Measurements from ENCODE around the gene NIPBL. TPM values are rescaled to one million over a fixed set of nuclear protein-coding genes. Genes with fewer than 3 reads are reported as not detected.
"Not testable (repeated sequence)": the region's sequence is repeated elsewhere in the genome, so short reads cannot be mapped to it uniquely, and the experiment has no call there.

Gene NIPBL
- total RNA-seq, 1 donor from 2014 or later, result 67.3 TPM

DNA sequence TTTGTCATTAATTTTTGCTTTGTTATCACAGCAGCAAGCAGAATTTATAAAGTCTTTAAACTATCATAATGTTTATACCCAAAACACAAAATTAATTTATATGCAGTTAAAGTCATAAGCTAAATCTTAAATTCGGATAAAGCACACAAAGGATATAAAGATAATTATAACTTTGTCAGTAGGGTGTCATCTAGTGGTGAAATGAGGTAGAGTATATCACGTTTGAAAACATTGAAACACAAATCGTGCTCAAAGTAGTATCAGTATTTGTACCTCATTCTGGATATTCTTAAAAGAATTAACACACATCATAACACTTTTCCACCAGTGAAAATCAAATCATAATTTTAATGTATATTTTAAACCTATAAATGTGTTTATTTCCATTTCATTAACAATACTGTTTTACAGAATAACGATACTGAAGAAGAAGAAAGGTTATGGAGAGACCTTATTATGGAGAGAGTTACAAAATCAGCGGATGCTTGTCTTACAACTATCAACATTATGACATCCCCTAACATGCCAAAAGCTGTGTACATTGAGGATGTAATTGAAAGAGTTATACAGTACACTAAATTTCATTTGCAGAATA, 129.5 kb downstream of the NIPBL start:
- H3K9me3 ChIP-seq, result no peaks in the 10 kb centered on the region
- TF ChIP-seq, protein P1, sequence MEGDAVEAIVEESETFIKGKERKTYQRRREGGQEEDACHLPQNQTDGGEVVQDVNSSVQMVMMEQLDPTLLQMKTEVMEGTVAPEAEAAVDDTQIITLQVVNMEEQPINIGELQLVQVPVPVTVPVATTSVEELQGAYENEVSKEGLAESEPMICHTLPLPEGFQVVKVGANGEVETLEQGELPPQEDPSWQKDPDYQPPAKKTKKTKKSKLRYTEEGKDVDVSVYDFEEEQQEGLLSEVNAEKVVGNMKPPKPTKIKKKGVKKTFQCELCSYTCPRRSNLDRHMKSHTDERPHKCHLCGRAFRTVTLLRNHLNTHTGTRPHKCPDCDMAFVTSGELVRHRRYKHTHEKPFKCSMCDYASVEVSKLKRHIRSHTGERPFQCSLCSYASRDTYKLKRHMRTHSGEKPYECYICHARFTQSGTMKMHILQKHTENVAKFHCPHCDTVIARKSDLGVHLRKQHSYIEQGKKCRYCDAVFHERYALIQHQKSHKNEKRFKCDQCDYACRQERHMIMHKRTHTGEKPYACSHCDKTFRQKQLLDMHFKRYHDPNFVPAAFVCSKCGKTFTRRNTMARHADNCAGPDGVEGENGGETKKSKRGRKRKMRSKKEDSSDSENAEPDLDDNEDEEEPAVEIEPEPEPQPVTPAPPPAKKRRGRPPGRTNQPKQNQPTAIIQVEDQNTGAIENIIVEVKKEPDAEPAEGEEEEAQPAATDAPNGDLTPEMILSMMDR (IDR thresholded peaks at IDR 0.05), result peak; percentile 59
- ATAC-seq (no peak), DNase-seq (no peak)
- H3K4me3 ChIP-seq, result no peak overlapping the region
- no peaks in the 10 kb centered on the region for H3K27me3 ChIP-seq (ENCODE audit: low read depth)
- intact Hi-C loops (cut with DNase I), result no loop called here
- H3K36me3 ChIP-seq, result peaks cover 91% of the 10 kb centered on the region
- H3K4me1 ChIP-seq, result no peaks in the 10 kb centered on the region
- no peak overlapping the region for H3K27ac ChIP-seq

DNA sequence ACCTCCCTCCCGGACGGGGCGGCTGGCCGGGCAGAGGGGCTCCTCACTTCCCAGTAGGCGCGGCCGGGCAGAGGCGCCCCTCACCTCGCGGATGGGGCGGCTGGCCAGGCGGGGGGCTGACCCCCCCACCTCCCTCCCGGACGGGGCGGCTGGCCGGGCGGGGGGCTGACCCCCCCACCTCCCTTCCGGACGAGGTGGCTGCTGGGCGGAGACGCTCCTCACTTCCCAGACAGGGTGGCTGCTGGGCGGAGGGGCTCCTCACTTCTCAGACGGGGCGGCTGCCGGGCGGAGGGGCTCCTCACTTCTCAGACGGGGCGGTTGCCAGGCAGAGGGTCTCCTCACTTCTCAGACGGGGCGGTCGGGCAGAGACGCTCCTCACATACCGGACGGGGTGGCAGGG, 136.6 kb downstream of the NIPBL start:
- peaks cover 75% of the 10 kb centered on the region for H3K36me3 ChIP-seq

GRCh38 chr5:37014321-37014720, 137.8 kb downstream of the NIPBL start:
- TF ChIP-seq, protein P1 (IDR thresholded peaks at IDR 0.05), result no peak
- H3K4me3 ChIP-seq, result no peak overlapping the region
- H3K36me3 ChIP-seq, result peaks cover 75% of the 10 kb centered on the region
- intact Hi-C loops (cut with DNase I), result no loop called here
- H3K27me3 ChIP-seq (ENCODE audit: low read depth), result no peaks in the 10 kb centered on the region
- no peaks in the 10 kb centered on the region for H3K9me3 ChIP-seq
- no peak overlapping the region for H3K27ac ChIP-seq
- ATAC-seq, result no peak
- DNase-seq, result no peak
- no peaks in the 10 kb centered on the region for H3K4me1 ChIP-seq

More for the DNA sequence above, 136.6 kb downstream of the NIPBL start:
- H3K4me3 ChIP-seq; ATAC-seq; intact Hi-C loops (cut with DNase I); H3K27ac ChIP-seq; H3K27me3 ChIP-seq (ENCODE audit: low read depth); H3K4me1 ChIP-seq; DNase-seq; H3K9me3 ChIP-seq: not testable (repeated sequence)

DNA sequence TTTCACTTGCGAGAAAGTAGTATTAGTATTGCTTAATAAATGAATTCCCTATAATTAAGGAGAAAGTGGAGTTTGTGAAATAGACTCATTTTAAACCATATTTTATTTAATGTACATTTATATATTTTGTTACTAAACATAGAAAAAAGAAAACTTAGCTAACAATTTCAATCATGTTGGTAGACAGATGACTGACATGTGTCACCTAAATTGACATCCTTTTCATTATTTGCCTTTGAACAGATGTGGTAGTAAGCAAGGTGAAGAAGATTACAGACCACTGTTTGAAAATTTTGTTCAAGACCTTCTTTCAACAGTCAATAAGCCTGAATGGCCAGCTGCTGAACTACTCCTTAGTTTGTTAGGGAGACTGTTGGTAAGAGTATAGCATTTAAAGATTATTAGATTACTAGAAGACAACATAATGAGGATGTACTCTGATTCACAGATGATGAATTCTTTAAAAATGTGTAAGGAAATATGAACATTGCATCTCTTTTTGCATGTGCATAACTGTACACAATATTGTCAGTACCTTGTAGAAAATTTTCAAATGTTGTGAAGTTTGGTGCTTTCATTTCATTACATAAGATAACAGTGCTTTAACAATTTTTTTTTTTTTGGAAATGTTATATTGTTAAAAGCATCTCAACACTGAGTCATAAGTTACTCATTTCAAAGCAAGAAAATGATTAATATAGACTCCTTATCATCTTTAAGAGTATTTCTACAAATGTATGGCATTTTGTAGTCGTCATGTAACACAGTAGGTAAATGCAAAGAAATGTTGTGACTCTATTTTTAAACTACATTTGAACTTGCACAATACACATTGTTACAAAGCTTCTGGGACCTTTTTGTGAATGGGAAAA, 139.5 kb downstream of the NIPBL start:
- Histone ChIP-seq H3K9me3 (no peaks in the 10 kb centered on the region), H3K4me1 (no peaks in the 10 kb centered on the region), H3K36me3 (peaks cover 75% of the 10 kb centered on the region), H3K27me3 (ENCODE audit: low read depth) (no peaks in the 10 kb centered on the region), H3K27ac (no peak overlapping the region), H3K4me3 (no peak overlapping the region)
- DNase-seq (no peak), ATAC-seq (no peak)
- intact Hi-C loops (cut with DNase I), result no loop called here
- TF ChIP-seq, protein P1 (IDR thresholded peaks at IDR 0.05), result no peak

- DNase-seq (no peak), ATAC-seq (no peak)
- intact Hi-C loops (cut with DNase I), result no loop called here
- Histone ChIP-seq H3K36me3 (peaks cover 89% of the 10 kb centered on the region), H3K9me3 (no peaks in the 10 kb centered on the region), H3K4me1 (no peaks in the 10 kb centered on the region), H3K27ac (no peak overlapping the region), H3K27me3 (ENCODE audit: low read depth) (no peaks in the 10 kb centered on the region), H3K4me3 (no peak overlapping the region)
- TF ChIP-seq, protein P1 (IDR thresholded peaks at IDR 0.05), result no peak
Observed at GRCh38 chr5:37028910-37029309, 152.3 kb downstream of the NIPBL start.

DNA sequence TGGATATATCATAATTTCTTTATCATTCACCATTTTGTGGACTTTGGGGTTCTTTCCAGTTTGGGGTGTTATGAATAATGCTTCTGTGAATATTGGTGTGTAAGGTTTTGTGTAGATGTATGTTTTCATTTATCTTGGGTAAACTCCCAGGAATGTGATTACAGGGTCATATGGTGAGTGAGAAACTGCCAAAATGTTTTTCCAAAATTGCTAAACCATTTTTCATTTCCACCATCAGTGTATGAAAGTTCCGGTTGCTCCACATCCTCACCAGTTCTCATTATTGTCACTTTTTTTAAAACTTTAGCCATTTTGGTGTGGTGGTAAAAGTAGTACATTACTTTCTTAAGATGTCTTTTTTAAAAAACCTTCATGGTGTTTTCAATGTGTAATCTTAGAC, 152.9 kb downstream of the NIPBL start:
- H3K4me1 ChIP-seq, result no peaks in the 10 kb centered on the region
- H3K27ac ChIP-seq, result no peak overlapping the region
- H3K9me3 ChIP-seq, result no peaks in the 10 kb centered on the region
- peaks cover 88% of the 10 kb centered on the region for H3K36me3 ChIP-seq
- no peak for DNase-seq
- no peaks in the 10 kb centered on the region for H3K27me3 ChIP-seq (ENCODE audit: low read depth)
- TF ChIP-seq, protein P1 (IDR thresholded peaks at IDR 0.05), result no peak
- ATAC-seq, result no peak
- H3K4me3 ChIP-seq, result no peak overlapping the region
- intact Hi-C loops (cut with DNase I), result no loop called here

Data from lower lobe of right lung (tissue), 2 donors.